Measurements from ENCODE around the gene ZNF804B. TPM values are rescaled to one million over a fixed set of nuclear protein-coding genes. Genes with fewer than 3 reads are reported as not detected.

The ZNF804B gene
- total RNA-seq, 2 experiments from 2014 or later: not detected

DNA sequence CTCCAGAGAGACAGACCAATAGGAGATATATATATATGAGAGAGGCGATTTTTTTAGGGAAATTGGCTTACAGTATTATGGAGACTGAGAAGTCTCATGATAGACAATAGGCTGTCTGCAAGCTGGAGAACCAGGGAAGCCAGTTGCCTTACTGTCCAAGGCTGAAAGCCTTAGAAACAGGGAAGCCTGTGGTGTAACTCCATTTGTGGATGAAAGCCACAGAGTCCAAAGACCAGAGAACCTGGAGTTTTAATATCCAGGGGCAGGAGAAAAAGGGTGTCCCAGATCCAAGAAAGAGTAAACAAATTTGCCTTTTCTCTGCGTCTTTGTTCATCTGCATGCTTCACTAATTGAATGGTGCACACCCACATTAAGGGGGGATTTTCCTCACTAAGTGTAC lies 107.7 kb downstream of the ZNF804B start:
- POLR2A ChIA-PET: no interaction called here
- ATAC-seq (ENCODE audit: low read depth) (no peak), DNase-seq (no peak)
- Mint-ChIP-seq H3K27ac (no peak overlapping the region), H3K9me3 (peaks cover 1% of the 10 kb centered on the region), H3K4me1 (no peaks in the 10 kb centered on the region), H3K4me3 (no peak overlapping the region), H3K27me3 (no peaks in the 10 kb centered on the region), H3K36me3 (no peaks in the 10 kb centered on the region)

DNA sequence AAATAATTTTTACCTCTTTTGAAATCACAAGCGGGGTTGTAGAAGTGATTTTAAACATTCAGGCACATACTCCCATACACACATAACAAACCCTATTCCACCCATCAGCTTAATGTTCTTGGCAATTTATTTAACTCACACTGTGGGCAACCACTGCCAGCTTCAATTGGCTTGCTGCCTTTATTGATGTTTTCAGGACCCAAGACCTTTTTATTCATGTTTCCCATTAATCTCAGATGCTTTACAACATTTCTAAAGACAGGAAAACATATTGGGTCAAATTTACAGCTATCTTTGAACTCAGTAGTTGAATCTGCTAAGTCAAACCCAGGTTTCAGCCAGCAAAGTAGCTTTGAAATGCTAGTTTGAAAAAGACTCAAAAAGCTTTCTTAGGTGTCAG lies 109.0 kb downstream of the ZNF804B start:
- POLR2A ChIA-PET: no interaction called here
- H3K27me3 Mint-ChIP-seq: no peaks in the 10 kb centered on the region
- DNase-seq: no peak
- no peak overlapping the region for H3K27ac Mint-ChIP-seq
- H3K4me3 Mint-ChIP-seq: no peak overlapping the region
- H3K36me3 Mint-ChIP-seq: no peaks in the 10 kb centered on the region
- H3K4me1 Mint-ChIP-seq: no peaks in the 10 kb centered on the region
- ATAC-seq (ENCODE audit: low read depth): no peak
- peaks cover 1% of the 10 kb centered on the region for H3K9me3 Mint-ChIP-seq

DNA sequence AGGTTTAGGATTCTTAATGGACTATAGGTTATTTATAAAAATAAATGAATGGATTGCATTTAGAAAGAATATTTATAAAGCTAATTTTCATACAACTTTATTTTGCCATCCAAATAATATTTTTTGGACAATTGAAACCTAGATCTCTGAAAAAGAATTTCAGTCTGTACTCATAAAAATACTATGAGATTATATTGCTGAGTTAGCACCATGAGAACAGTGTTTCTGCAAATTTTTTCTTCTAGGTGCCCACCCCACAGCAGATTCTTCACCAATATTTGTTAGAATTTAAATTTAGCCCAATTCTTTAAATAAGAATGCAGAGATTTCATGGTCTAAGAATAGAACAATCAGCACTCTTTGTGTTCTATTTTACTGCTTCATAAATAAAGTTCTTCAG lies 121.6 kb downstream of the ZNF804B start:
- POLR2A ChIA-PET: no interaction called here
- Mint-ChIP-seq H3K4me3 (no peak overlapping the region), H3K27ac (no peak overlapping the region), H3K9me3 (no peaks in the 10 kb centered on the region), H3K27me3 (no peaks in the 10 kb centered on the region), H3K4me1 (no peaks in the 10 kb centered on the region), H3K36me3 (no peaks in the 10 kb centered on the region)
- DNase-seq: no peak
- ATAC-seq (ENCODE audit: low read depth): no peak

DNA sequence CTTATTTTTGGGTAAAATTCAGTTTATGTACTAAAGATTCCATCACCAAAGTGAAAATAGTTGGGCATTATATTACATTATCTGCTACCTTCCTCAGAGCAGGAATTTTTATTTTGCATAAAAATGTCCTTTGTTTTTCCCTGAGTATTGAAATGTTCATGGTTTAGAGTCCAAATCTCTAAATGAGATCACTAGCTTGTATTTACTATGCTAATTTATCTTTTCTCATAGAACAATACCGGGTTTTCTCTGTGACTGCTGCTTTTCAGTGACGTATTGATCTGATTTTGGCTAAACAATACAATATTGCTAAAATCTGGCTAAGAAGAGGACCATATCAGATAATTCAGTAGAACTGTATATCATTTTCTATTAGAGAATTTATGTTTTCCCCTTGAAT lies 125.6 kb downstream of the ZNF804B start:
- no peaks in the 10 kb centered on the region for H3K27me3 Mint-ChIP-seq
- no peak overlapping the region for H3K27ac Mint-ChIP-seq
- H3K36me3 Mint-ChIP-seq: no peaks in the 10 kb centered on the region
- DNase-seq: no peak
- ATAC-seq (ENCODE audit: low read depth): no peak
- no peaks in the 10 kb centered on the region for H3K9me3 Mint-ChIP-seq
- H3K4me3 Mint-ChIP-seq: no peak overlapping the region
- no peaks in the 10 kb centered on the region for H3K4me1 Mint-ChIP-seq
- POLR2A ChIA-PET: no interaction called here

- no peak for DNase-seq
- Mint-ChIP-seq H3K9me3 (no peaks in the 10 kb centered on the region), H3K27ac (no peak overlapping the region), H3K4me3 (no peak overlapping the region), H3K4me1 (no peaks in the 10 kb centered on the region), H3K36me3 (no peaks in the 10 kb centered on the region), H3K27me3 (no peaks in the 10 kb centered on the region)
- POLR2A ChIA-PET: no interaction called here
- no peak for ATAC-seq (ENCODE audit: low read depth)
Observed at GRCh38 chr7:88888684-88889083, 129.2 kb downstream of the ZNF804B start.

DNA sequence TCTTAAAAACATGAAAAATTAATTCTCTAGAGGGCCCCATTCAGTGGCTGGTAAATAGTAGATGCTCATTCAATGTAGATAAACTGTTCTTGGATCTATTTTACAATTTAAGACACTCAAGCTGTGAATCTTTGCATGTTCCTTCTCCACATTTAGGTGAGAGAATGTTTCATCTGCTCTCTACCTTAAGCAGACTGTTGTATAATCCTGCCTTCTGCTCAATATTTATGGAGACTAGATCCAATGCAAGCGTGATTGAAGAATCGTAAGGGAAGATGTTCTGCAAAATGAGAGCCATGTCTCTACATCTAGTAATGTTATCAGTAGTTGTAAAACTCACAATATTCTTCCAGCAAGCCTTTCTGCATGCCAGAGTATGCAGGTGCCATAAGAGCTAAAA lies 151.0 kb downstream of the ZNF804B start:
- H3K27ac Mint-ChIP-seq: no peak overlapping the region
- H3K4me3 Mint-ChIP-seq: no peak overlapping the region
- H3K9me3 Mint-ChIP-seq: no peaks in the 10 kb centered on the region
- H3K4me1 Mint-ChIP-seq: no peaks in the 10 kb centered on the region
- ATAC-seq (ENCODE audit: low read depth): no peak
- no peak for DNase-seq
- no peaks in the 10 kb centered on the region for H3K27me3 Mint-ChIP-seq
- POLR2A ChIA-PET: no interaction called here
- no peaks in the 10 kb centered on the region for H3K36me3 Mint-ChIP-seq

GRCh38 chr7:88912852-88913251 lies 153.4 kb downstream of the ZNF804B start:
- Mint-ChIP-seq H3K27ac (no peak overlapping the region), H3K36me3 (no peaks in the 10 kb centered on the region), H3K27me3 (peaks cover 2% of the 10 kb centered on the region), H3K9me3 (no peaks in the 10 kb centered on the region), H3K4me1 (no peaks in the 10 kb centered on the region), H3K4me3 (no peak overlapping the region)
- ATAC-seq (ENCODE audit: low read depth): no peak
- POLR2A ChIA-PET: no interaction called here
- no peak for DNase-seq

GRCh38 chr7:88915615-88916014 lies 156.1 kb downstream of the ZNF804B start:
- H3K4me3 Mint-ChIP-seq: no peak overlapping the region
- H3K27ac Mint-ChIP-seq: no peak overlapping the region
- POLR2A ChIA-PET: no interaction called here
- no peaks in the 10 kb centered on the region for H3K36me3 Mint-ChIP-seq
- DNase-seq (no peak), ATAC-seq (ENCODE audit: low read depth) (no peak)
- no peaks in the 10 kb centered on the region for H3K9me3 Mint-ChIP-seq
- H3K4me1 Mint-ChIP-seq: no peaks in the 10 kb centered on the region
- peaks cover 2% of the 10 kb centered on the region for H3K27me3 Mint-ChIP-seq

- Mint-ChIP-seq H3K4me1 (no peaks in the 10 kb centered on the region), H3K4me3 (no peak overlapping the region), H3K27me3 (peaks cover 2% of the 10 kb centered on the region), H3K27ac (no peak overlapping the region), H3K9me3 (no peaks in the 10 kb centered on the region), H3K36me3 (no peaks in the 10 kb centered on the region)
- POLR2A ChIA-PET: no interaction called here
- DNase-seq (no peak), ATAC-seq (ENCODE audit: low read depth) (no peak)
Observed at GRCh38 chr7:88919478-88920131, 160.1 kb downstream of the ZNF804B start.

GRCh38 chr7:88922944-88923343 lies 163.4 kb downstream of the ZNF804B start:
- ATAC-seq (ENCODE audit: low read depth) (no peak), DNase-seq (no peak)
- Mint-ChIP-seq H3K9me3 (no peaks in the 10 kb centered on the region), H3K27ac (no peak overlapping the region), H3K27me3 (no peaks in the 10 kb centered on the region), H3K36me3 (no peaks in the 10 kb centered on the region), H3K4me1 (no peaks in the 10 kb centered on the region), H3K4me3 (no peak overlapping the region)
- POLR2A ChIA-PET: no interaction called here

- DNase-seq (no peak), ATAC-seq (ENCODE audit: low read depth) (no peak)
- no peaks in the 10 kb centered on the region for H3K9me3 Mint-ChIP-seq
- no peaks in the 10 kb centered on the region for H3K4me1 Mint-ChIP-seq
- H3K27me3 Mint-ChIP-seq: no peaks in the 10 kb centered on the region
- no peaks in the 10 kb centered on the region for H3K36me3 Mint-ChIP-seq
- POLR2A ChIA-PET: no interaction called here
- H3K4me3 Mint-ChIP-seq: no peak overlapping the region
- H3K27ac Mint-ChIP-seq: no peak overlapping the region
Observed at GRCh38 chr7:88928276-88928675, 168.8 kb downstream of the ZNF804B start.

DNA sequence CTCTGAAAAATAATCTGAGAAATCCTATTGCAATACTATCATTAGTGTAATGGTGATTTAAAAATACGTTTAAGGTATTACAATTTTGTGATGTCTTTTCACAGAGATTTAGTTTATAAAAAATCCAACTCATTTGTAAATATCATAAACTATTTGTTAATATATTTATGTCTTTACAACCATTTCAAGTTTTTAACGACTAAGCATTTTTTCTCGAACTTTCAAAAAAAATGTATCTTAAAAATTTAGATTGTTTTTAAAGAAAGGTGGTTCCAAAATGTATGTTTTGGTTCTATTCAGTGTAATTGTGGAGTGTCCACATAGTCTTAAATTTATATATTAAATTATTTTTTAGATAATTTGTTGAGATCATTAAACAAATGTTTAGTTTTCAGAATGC lies 170.2 kb downstream of the ZNF804B start:
- H3K9me3 Mint-ChIP-seq: no peaks in the 10 kb centered on the region
- no peaks in the 10 kb centered on the region for H3K4me1 Mint-ChIP-seq
- no peak for ATAC-seq (ENCODE audit: low read depth)
- H3K36me3 Mint-ChIP-seq: no peaks in the 10 kb centered on the region
- no peak overlapping the region for H3K27ac Mint-ChIP-seq
- DNase-seq: no peak
- no peak overlapping the region for H3K4me3 Mint-ChIP-seq
- POLR2A ChIA-PET: no interaction called here
- H3K27me3 Mint-ChIP-seq: no peaks in the 10 kb centered on the region

DNA sequence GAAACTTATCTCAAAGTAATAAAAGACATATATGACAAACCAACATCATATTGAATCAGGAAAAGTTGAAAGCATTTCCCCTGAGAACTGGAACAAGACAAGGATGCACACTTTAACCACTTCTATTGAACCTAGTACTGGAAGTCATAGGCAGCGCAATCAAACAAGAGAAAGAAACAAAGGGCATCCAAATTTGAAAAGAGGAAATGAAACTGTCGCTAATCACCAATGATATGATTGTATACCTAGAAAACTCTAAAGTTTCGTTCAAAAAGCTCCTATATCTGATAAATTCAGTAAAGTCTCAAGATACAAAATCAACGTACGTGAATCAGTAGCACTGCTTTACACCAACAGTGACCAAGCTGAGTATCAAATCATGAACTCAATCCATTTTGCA lies 173.8 kb downstream of the ZNF804B start:
- POLR2A ChIA-PET: no interaction called here
- H3K4me1 Mint-ChIP-seq: no peaks in the 10 kb centered on the region
- DNase-seq: no peak
- H3K36me3 Mint-ChIP-seq: no peaks in the 10 kb centered on the region
- H3K27ac Mint-ChIP-seq: no peak overlapping the region
- H3K4me3 Mint-ChIP-seq: no peak overlapping the region
- no peak for ATAC-seq (ENCODE audit: low read depth)
- H3K9me3 Mint-ChIP-seq: no peaks in the 10 kb centered on the region
- H3K27me3 Mint-ChIP-seq: no peaks in the 10 kb centered on the region

DNA sequence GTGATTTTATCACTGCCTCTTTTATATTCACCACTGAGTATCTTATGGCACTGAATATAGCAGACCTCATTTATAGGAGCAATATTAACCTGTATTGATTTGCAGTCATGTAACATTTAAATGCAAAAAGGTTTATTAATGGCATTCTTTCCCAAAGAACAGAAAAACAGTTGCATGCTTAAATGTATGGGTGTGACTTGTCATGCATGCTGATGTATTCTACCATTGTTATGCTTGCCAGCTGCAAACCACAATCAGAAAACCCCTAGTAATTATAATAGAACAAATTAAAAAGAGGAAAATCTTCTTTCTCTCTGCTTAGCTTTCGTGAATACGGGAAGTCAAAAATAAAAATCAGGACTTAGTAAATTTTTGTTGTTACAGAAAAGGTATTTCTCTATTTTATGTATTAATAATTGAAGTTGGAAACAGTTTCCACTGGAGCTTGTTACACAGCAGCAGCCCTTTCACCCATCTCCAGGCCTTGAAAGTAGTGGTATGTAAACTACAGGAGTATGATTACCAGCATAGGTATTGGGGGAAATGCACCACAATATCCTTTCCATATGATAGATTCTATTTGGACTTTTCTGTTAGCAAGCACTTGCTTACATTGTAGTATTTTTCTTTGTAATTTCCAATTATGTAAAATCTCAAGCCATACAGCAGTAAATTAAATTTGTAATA lies 183.5 kb downstream of the ZNF804B start:
- ATAC-seq (ENCODE audit: low read depth) (no peak), DNase-seq (no peak)
- no peak overlapping the region for H3K27ac Mint-ChIP-seq
- POLR2A ChIA-PET: no interaction called here
- H3K27me3 Mint-ChIP-seq: no peaks in the 10 kb centered on the region
- no peak overlapping the region for H3K4me3 Mint-ChIP-seq
- H3K9me3 Mint-ChIP-seq: peaks cover 4% of the 10 kb centered on the region
- H3K4me1 Mint-ChIP-seq: no peaks in the 10 kb centered on the region
- H3K36me3 Mint-ChIP-seq: no peaks in the 10 kb centered on the region
